ENCODE data around the gene FAM9A.

DNA sequence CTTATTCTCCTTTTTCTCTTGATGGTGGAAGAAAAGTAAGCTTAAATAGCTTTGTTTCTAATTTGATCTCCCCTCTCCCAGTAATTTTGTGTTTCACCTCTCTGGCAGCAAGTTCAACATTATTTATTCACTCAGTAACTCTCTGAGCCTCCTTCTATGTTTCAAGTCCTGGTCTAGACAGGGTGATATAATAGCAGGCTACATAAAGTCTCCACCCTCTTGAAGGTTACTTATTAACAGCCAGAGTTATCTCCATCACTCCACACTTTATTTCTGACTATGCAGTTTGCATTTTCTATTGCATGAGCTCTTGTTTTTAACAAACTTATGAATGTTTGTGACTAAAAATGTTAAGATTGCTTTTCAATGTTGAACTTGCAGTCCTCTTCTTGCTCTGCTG, 51.5 kb downstream of the FAM9A start:
- TF ChIP-seq EZH2 (IDR thresholded peaks at IDR 0.05; ENCODE audit: insufficient read depth, low read length) (no peak), CTCF (IDR thresholded peaks at IDR 0.05; ENCODE audit: insufficient read depth, low read depth, low read length) (no peak)

Measured in astrocyte (in vitro differentiated cells and primary cell).